Stomach (tissue), 9 donors: ENCODE data around the gene SEPTIN1. TPM values are rescaled to one million over a fixed set of nuclear protein-coding genes. Genes with fewer than 3 reads are reported as not detected.
A peak's percentile ranks its signal among the peaks of the same experiment; 100 is the strongest.

Experiments used
- DNase-seq, 2 donors: peaks; one replicate each; pipeline versions ENCODE4 v3.0.0 to v3.0.0-alpha.2; 2013 to 2019
- H3K27ac ChIP-seq, 5 donors: fragments of 200-600 bp in 4 of 5; sonication (generic) in 4 of 5; one replicate each; pipeline ENCODE4 v1.5.1; 2013 to 2019; ENCODE audit warnings: mild to moderate bottlenecking in 1 of 5, moderate library complexity in 1 of 5
- H3K27me3 ChIP-seq, 3 donors: fragments of 200-600 bp; sonication (generic); one replicate each; pipeline ENCODE4 v1.5.1; 2017 to 2019; ENCODE audit warnings: mixed run types in 1 of 3
- H3K36me3 ChIP-seq, 4 donors: fragments of 200-600 bp; sonication (generic); 1 replicate in 3 of 4; 2 replicates in 1 of 4; pipeline ENCODE4 v1.5.1; 2016 to 2019
- H3K4me1 ChIP-seq, 4 donors: fragments of 200-600 bp; sonication (generic); one replicate each; pipeline ENCODE4 v1.5.1; 2016 to 2019
- H3K4me3 ChIP-seq, 4 donors: fragments of 200-600 bp; sonication (generic) in 3 of 4; one replicate each; pipeline ENCODE4 v1.5.1; 2016 to 2019; ENCODE audit warnings: mild to moderate bottlenecking in 1 of 4
- H3K9me3 ChIP-seq, 4 donors: fragments of 200-600 bp; sonication (generic); one replicate each; pipeline ENCODE4 v1.5.1; 2016 to 2019
- CTCF ChIP-seq, 7 experiments: fragments of 450-650 bp in 4 of 7; fragments of 200-600 bp in 3 of 7; sonication (generic) in 3 of 7; IDR thresholded peaks; one replicate each; pipeline ENCODE4 v1.5.1; 2016 to 2019; ENCODE audit warnings: antibody characterized with exemption in 7 of 7, control low read depth in 2 of 7, mild to moderate bottlenecking in 1 of 7
- EP300 ChIP-seq: sonication (generic); formaldehyde crosslinking; IDR thresholded peaks from one replicate; pipeline ENCODE4 v1.6.1; 2017; ENCODE audit warnings: antibody characterized with exemption
- POLR2A ChIP-seq, 4 donors: fragments of 450-650 bp; IDR thresholded peaks; one replicate each; pipeline ENCODE4 v1.6.1; 2016; ENCODE audit warnings: antibody characterized with exemption in 4 of 4, control low read depth in 2 of 4, mild to moderate bottlenecking in 1 of 4, moderate library complexity in 1 of 4
- POLR2AphosphoS5 ChIP-seq, 3 donors: sonication (generic); formaldehyde crosslinking; IDR thresholded peaks; one replicate each; pipeline ENCODE4 v1.6.1; 2016; ENCODE audit warnings: antibody characterized with exemption in 3 of 3
- WGBS, 5 donors: extraction: QIAGEN DNeasy Blood & Tissue Kit in 3 of 5; methylation state at CpG; one replicate each; pipeline versions ENCODE4 v1.1.5 to v1.1.7; 2013 to 2018; 5-methylcytosine and 5-hydroxymethylcytosine counted together
- intact Hi-C: fragments of 100-400 bp; cut with DNase I; formaldehyde crosslinking; loops from one replicate; pipeline ENCODE4 v1.15.1; 2023; ENCODE audit warnings: low total_unique reads
- polyA plus RNA-seq, 3 donors: library from polyadenylated mRNA; stranded (reverse); fragments of 200-250 nt; gene quantifications; one replicate each; pipeline ENCODE4 v1.2.3, GENCODE V29; 2013
- total RNA-seq, 5 donors: library from RNA; depleted of rRNA; stranded (reverse); fragments of >200 nt; gene quantifications; one replicate each; pipeline versions ENCODE4 v1.1.0 to v1.2.3, GENCODE V29; 2014 to 2016
- donor health status: healthy with polysubstance abuse.
- donor health status: Bipolar disorder and iron deficiency.
- donor health status: healthy.

The SEPTIN1 gene
- total and polyA plus RNA-seq, 8 donors, result 0.72 to 10.5 (median 5.3) TPM; not detected in 1

- no peak for TF ChIP-seq CTCF (IDR thresholded peaks at IDR 0.05)
- TF ChIP-seq POLR2AphosphoS5 (IDR thresholded peaks at IDR 0.05), result no peak
- TF ChIP-seq POLR2A (IDR thresholded peaks at IDR 0.05), result no peak
- no peak for TF ChIP-seq EP300
- no peaks in the 10 kb centered on the region for H3K27me3 ChIP-seq
- no peaks in the 10 kb centered on the region for H3K9me3 ChIP-seq
- 21 to 44% (median 24%) methylated on average over 7 to 11 of the region's 11 CpGs for WGBS, 5 donors
- peaks cover 0 to 6% (median 4%) of the 10 kb centered on the region in 4 donors for H3K36me3 ChIP-seq
- H3K27ac ChIP-seq, result peak overlapping the region; percentile 82 to 93 (median 90)
- no peak for DNase-seq
- H3K4me1 ChIP-seq, result peaks cover 29 to 42% (median 35%) of the 10 kb centered on the region in 4 donors
- H3K4me3 ChIP-seq, result peak overlapping the region; percentile 44 to 50 (median 46)
- intact Hi-C loops, result no loop called here
Observed at GRCh38 chr16:30371248-30371816, 11.0 kb downstream of the SEPTIN1 start.

GRCh38 chr16:30370456-30371247 is 11.7 kb downstream of the SEPTIN1 start, which contains the start of gene TBC1D10B:
TSS of gene TBC1D10B (minus strand) at chr16:30370494. CDS start at chr16:30370183, 311 bp downstream.
- Histone ChIP-seq H3K27me3 (no peaks in the 10 kb centered on the region), H3K9me3 (no peaks in the 10 kb centered on the region), H3K36me3 (peaks cover 0 to 13% (median 10%) of the 10 kb centered on the region in 4 donors), H3K4me1 (peaks cover 31 to 48% (median 39%) of the 10 kb centered on the region in 4 donors), H3K4me3 (peak within 1 kb of the TSS; percentile 86 to 98 (median 94)), H3K27ac (peak within 1 kb of the TSS; percentile 82 to 97 (median 90))
- WGBS, 5 donors, result 0 to 2% (median 0%) methylated on average over 39 to 40 of the region's 40 CpGs
- intact Hi-C loops, result no loop called here
- TF ChIP-seq POLR2A (IDR thresholded peaks at IDR 0.05) (no peak), CTCF (IDR thresholded peaks at IDR 0.05) (peak in 1 of 7 experiments; percentile 24), POLR2AphosphoS5 (IDR thresholded peaks at IDR 0.05) (peak; percentile 70 to 88 (median 86)), EP300 (no peak)
- peak; percentile 98 to 100 for DNase-seq

- WGBS, 5 donors, result 0 to 1% (median 1%) methylated on average over 32 to 76 of the region's 76 CpGs
- TF ChIP-seq CTCF (IDR thresholded peaks at IDR 0.05) (peak in 1 of 7 experiments; percentile 11), POLR2AphosphoS5 (IDR thresholded peaks at IDR 0.05) (no peak)
Observed at GRCh38 chr16:30369938-30370455, 12.4 kb downstream of the SEPTIN1 start.

More at GRCh38 chr16:30369938-30370455, 12.4 kb downstream of the SEPTIN1 start:
- H3K36me3 ChIP-seq, result peaks cover 5 to 19% (median 17%) of the 10 kb centered on the region in 4 donors
- intact Hi-C loops, result loop anchor here (10.0 kb wide), 1 partner anchor 45 kb away; no protein-coding TSS in a partner anchor
- no peaks in the 10 kb centered on the region for H3K9me3 ChIP-seq
- H3K27ac ChIP-seq, result peak overlapping the region; percentile 66 to 97 (median 84)
- H3K4me3 ChIP-seq, result peak overlapping the region; percentile 86 to 98 (median 94)
- H3K4me1 ChIP-seq, result peaks cover 33 to 55% (median 42%) of the 10 kb centered on the region in 4 donors
- DNase-seq, result no peak
- H3K27me3 ChIP-seq, result no peaks in the 10 kb centered on the region
